KOPT-K1 (cell line): ENCODE measurements around the gene IL13.

Source experiments
- H3K27ac ChIP-seq: fragments of 200-600 bp; sonication (generic); 2 replicates; pipeline ENCODE4 v1.5.1; 2016; ENCODE audit warnings: antibody characterized with exemption, mild to moderate bottlenecking, low read depth, low read length; ENCODE audit not compliant: poor library complexity, severe bottlenecking
- H3K36me3 ChIP-seq: fragments of 200-600 bp; sonication (generic); 2 replicates; pipeline ENCODE4 v1.5.1; 2017; ENCODE audit warnings: antibody characterized with exemption, mild to moderate bottlenecking, low read length, moderate library complexity; ENCODE audit not compliant: insufficient read depth
- H3K9me3 ChIP-seq: fragments of 200-600 bp; sonication (generic); 2 replicates; pipeline ENCODE4 v1.5.1; 2017; ENCODE audit warnings: antibody characterized with exemption, low read length, mild to moderate bottlenecking; ENCODE audit not compliant: insufficient read depth, poor library complexity, severe bottlenecking

IL13 gene

DNA sequence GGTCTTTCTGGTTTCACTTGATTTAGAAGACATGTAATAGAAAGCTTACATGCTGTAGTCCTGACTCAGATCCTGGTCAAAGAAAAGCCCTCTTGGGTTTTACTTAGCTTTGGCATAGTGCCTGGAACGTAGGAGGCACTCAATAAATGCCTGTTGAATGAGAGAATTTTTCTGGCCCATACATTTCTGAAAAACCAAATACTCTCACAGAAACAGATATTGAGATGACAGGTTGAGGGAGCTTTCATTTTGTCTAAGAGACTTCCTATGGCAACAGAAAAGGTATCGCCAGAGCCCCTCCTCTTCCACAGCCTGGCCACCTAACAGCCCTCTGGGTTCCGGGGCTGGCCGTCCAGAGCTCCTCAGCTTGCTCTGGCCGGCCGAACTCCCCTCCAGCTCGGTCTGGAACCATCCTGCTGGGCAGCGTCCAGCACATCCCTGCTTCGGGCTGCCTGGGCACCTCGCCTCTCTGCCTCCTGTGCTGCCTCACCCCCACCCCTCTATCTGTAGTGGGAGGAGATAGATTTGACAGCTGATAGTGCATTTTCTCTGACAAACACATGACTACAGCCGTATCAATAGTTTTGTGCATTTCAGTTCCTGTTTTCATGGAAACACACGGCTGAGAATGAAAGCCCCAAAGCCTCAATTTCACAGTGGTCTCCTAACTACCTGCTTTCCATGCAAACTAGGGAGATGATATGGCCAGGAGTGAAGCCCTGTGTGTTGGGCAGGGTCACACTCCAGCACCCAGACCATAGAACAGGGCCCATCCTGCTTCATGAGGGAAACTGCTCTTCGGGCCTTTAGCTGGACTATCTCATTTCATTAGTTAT lies 16.9 kb downstream of the IL13 start:
- Histone ChIP-seq H3K27ac (peak overlapping the region; percentile 75), H3K36me3 (peaks cover 4% of the 10 kb centered on the region), H3K9me3 (no peaks in the 10 kb centered on the region)

DNA sequence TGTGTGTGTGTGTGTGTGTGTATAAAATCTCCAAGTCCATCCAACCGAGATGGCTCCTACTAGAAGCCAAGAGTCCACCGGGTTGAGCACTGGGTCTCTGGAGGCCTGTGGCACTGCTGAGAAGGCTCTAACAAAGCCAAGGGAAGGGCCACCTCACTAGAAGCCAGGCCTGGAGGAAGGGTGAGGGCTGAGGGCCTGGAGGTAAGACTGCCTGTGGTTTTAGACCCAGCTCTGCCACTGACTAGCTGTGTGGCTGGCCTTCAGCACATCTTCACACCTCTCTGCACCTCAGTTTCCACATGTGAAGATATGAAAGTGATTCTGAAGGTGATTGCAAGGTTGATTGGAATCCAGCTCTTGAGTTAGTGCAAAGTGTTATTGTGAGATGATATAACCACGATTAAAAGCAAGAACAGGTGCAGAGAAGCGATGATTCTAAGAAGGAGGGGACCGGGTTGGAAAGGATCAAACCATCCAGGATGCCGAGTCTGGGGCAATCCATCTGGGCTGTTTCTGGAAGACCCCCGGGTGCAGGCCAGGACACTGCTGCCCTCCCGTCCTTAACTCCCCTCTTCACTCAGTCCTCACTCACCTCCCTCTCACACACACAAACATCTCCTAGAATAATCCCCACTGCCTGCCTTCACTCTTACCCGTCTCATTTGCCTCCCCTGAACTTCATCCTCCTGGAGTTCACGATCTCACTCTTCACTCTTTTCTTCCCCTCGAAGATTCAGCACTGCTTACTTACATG lies 18.1 kb downstream of the IL13 start:
- H3K36me3 ChIP-seq, result peaks cover 6% of the 10 kb centered on the region
- H3K27ac ChIP-seq, result peak overlapping the region; percentile 75
- no peaks in the 10 kb centered on the region for H3K9me3 ChIP-seq

DNA sequence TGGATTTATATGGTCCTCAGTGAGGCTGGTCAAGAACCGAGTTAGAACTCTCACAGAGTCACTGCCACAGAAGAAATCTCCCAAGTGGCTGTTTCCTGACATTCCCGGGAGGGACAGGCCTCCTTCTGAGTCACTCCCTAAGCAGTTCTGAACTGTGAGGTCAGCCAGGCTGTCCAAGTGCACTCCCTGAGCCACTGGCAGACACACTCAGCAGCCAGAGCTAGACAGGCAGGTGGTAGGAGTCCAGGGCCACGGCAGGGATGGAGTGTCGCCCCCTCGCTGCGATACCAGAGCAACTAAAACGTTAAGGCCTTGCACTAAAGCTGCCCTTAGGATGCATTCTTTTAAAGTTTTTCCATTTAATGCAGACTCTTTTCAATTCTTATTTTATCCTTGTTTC lies 19.2 kb downstream of the IL13 start:
- peak overlapping the region; percentile 75 for H3K27ac ChIP-seq
- no peaks in the 10 kb centered on the region for H3K9me3 ChIP-seq
- peaks cover 6% of the 10 kb centered on the region for H3K36me3 ChIP-seq

DNA sequence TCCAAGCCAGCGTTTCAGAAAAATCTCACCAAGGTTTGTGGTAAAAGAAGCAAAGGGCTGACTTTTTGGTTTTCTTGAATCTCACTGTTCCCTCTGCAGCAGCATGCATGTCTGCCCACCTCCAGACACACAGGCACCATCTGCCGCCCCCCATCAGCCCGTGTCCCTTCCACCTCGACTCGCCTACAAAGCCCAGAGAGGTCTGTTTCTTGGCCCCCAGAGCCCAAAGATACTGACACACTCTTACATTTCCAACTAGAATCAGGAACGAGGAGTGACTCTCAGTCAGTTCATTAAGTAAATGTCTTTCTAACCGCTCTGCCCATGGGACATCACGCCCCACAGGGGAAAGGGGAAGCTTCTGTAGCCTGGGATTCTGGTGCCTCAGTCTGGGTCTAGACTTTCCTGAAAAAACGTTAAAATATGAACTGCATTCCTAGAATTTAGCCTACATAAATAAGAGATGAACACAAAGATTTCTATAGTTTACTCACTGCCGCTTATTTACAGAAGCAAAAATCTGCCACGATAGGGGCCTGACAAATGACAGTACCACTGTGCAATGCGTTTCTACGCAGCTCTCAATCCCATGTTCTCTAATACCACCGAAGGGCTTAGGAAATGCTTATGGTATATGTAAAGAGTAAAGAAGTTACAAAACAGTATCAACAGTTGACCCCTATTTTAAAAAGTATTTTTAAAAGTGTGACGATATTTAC lies 19.9 kb downstream of the IL13 start:
- H3K27ac ChIP-seq, result peak overlapping the region; percentile 75
- H3K9me3 ChIP-seq, result no peaks in the 10 kb centered on the region
- H3K36me3 ChIP-seq, result peaks cover 6% of the 10 kb centered on the region

DNA sequence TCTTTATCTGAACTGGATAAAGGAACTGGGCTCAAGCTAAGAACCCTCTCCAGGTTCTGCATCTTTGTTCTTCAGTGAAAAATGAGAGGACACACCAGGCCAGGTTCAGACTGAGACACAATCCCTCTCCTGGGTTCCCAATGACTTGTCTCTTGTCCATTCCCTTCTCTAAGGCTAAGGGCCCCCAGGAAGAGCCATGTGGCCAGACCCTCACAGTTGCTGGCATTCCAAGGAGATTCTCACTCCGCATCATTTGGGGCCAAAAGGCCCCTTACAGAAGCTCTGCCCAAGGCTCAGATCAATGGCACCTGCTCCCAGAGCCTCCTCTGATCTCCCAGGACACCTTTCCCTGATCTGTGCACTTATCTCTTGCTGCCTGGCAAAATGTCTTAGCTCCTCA lies 20.8 kb downstream of the IL13 start:
- Histone ChIP-seq H3K9me3 (no peaks in the 10 kb centered on the region), H3K27ac (peak overlapping the region; percentile 13), H3K36me3 (peaks cover 6% of the 10 kb centered on the region)

DNA sequence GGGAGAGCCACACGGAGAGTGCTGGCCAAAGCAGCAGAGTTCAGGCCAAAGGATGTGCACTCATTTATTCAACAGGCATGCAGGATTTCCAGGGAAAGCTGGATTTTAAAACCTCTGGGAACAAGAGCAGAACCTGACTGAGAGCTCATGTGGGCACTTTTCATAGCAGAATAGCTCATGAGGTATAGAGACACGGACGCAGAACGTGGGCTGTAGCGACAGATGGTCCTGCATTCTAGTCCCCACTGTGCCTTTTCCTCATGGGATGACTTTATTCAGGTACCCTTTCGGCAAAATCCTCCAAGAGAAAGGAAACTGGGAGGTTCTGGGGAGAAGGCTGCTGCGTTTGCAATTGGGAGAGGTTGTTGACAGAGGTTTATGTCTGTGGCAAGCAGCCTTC lies 21.2 kb downstream of the IL13 start:
- Histone ChIP-seq H3K36me3 (peaks cover 6% of the 10 kb centered on the region), H3K9me3 (no peaks in the 10 kb centered on the region)

DNA sequence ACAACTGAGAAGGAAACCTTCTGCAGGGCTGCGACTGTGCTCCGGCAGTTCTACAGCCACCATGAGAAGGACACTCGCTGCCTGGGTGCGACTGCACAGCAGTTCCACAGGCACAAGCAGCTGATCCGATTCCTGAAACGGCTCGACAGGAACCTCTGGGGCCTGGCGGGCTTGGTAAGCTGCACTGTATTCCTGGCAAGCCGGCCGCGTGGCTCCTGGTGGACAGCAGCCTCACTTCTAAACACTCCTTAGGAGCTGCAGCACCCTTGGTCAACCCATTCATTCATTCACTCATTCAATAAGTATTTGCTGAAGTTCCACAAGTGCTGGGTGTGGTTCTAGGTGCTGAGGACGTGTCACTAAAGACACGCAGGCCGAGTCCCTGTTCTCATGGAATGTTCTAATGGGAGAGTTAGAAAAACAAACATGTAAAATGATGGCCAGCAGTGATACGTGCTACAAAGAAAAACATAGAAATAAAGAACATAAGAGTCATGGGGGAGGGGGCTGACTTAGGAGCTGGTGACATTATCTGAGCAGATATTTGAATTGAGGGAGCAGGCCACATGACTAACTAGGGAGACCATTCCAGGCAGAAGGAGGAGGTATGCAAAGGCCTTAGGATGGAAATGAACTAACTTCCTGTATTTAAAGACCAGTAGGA lies 21.9 kb downstream of the IL13 start:
- Histone ChIP-seq H3K9me3 (no peaks in the 10 kb centered on the region), H3K36me3 (peaks cover 6% of the 10 kb centered on the region), H3K27ac (no peak overlapping the region)

More for the DNA sequence above, 21.2 kb downstream of the IL13 start:
- peak overlapping the region; percentile 13 for H3K27ac ChIP-seq

DNA sequence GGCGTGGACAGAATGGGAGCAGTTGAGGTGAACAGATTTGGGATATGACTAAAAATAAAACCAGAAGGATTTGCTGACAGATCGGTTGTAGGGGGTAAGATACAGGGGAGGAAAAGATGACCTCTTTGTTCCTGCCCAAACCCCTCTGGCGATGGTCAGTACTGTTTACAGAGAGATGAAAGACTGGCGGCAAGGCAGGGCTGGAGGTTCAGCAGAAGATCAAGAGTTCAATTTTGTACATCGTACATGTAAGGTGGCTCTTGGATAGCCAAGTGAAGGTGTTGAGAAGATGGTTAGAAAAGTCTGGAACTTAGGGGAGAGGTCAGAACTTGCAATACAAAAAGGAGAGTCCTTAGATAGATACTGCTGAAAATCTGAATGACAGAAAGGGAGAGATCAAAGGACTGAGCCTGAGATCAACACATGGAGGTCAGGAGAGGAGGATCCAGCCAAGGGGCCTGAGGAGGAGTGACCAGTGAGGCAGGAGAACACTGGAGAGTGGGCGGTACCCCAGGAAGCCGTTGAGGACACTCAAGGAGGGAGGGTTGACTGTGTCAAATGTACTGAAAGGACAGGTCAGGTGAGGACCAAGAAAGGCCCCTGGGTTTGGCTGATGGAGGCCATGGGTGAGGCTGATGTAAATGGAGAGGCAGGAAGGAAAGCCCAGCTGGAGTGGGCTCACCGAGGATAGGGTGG lies 23.0 kb downstream of the IL13 start:
- no peaks in the 10 kb centered on the region for H3K9me3 ChIP-seq
- no peak overlapping the region for H3K27ac ChIP-seq
- H3K36me3 ChIP-seq, result peaks cover 6% of the 10 kb centered on the region

DNA sequence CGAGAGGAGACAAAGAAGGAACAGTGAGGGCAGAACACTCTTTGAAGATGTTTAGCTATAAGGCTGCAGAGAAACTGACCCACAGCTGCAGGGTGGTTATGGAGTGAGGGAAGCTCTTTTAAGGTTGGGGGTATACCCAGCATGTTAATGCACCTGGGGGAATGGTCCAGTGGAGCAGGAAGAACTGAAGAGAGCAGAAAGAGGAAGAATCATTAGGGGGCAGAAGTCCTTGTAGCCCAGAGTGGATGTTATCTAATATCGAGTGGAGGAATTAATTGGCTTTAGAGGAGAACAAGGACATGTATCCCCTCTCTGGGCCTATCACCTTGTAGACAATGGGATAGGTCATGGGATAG lies 23.5 kb downstream of the IL13 start:
- Histone ChIP-seq H3K36me3 (peaks cover 6% of the 10 kb centered on the region), H3K9me3 (no peaks in the 10 kb centered on the region), H3K27ac (no peak overlapping the region)

DNA sequence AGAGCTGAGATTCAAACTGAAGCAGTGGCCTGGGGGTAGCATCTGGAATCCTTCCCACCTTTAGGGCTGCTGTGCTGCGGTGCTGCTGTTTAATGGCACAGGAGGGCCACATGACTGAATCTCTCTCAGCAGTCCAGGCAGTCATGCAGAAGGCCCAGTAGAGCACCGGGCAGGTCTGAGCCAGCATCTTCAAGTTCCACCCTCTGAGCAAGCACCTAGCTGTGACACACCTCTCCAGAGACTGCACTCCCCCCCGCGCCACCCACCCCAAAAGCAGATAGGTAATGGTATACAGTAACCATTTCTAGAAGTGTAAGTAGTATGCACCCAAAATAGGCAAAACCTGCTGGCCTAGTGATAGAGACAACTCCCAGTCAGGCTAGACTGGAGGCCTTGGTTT lies 24.0 kb downstream of the IL13 start:
- Histone ChIP-seq H3K27ac (no peak overlapping the region), H3K36me3 (peaks cover 6% of the 10 kb centered on the region), H3K9me3 (no peaks in the 10 kb centered on the region)

DNA sequence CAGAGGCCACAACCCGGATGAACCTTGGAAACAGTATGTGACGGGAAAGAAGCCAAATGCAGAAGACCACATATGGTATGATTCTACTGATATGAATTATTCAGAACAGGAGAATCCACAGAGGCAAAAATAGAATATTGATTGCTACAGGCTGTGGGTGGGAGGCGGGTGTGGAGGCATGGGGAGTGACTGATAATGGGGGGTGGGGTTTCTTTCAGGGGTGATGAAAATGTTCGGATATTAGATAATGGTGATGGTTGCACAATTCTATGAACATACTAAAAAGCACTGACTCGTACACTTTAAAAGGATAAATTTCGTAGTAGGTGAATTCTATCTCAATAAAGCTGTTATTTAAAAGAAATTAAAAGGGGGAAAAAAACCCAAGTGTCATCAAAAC lies 26.5 kb downstream of the IL13 start:
- Histone ChIP-seq H3K9me3 (no peaks in the 10 kb centered on the region), H3K27ac (peak overlapping the region; percentile 93), H3K36me3 (peaks cover 5% of the 10 kb centered on the region)

DNA sequence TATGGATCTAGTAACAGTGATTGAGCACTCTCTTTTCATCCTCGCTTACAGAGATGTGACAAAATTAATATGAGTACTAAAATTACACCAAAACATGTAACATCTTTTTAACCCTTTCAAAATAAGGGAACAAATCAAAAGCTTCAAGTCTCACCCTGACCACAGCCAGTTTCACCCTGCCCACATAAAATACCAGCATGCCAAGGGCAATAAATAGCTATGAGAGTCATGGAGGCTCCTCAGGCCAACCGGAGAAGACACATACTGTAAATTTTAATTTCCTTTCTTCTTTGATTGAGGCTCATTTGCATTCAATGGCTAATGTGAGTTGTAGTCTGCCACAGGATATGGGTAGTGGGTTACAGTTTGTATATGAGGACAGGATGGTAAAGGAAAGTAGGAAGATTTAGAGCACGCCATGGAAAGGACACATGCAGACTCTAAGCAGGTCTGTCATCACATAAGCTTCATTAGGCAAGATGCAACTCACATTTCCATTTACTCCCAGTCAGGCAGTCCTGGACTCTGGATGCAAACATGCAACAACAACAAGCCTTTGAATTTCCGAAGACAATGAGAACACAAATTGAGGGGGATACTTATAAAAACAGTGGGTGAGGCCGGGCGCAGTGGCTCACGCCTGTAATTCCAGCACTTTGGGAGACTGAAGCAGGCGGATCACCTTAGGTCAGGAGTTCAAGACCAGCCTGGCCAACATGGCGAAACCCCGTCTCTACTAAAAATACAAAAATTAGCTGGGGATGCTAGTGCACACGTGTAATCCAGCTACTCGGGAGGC lies 27.1 kb downstream of the IL13 start:
- H3K9me3 ChIP-seq, result no peaks in the 10 kb centered on the region
- H3K36me3 ChIP-seq, result no peaks in the 10 kb centered on the region
- H3K27ac ChIP-seq, result peak overlapping the region; percentile 93

DNA sequence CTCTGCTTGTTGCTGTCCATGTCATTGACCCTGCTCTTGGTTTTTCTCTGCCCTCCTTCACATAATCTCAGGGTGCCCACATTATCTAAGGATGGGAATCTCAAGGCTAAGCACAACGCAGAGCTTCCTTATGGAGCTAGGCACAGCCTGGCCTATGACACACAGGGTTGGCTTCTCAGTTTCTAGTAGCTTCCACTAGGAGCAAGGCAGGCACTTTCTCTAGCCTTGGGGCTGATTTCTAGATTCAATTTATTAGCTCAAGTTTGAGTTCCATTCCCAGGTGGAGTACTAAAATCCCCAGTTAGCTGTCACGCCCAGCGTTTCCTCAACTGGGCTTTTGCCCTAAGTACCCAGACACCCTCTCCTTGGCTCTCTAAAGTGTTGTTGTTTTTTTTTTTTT lies 28.2 kb downstream of the IL13 start:
- peak overlapping the region; percentile 93 for H3K27ac ChIP-seq
- no peaks in the 10 kb centered on the region for H3K9me3 ChIP-seq
- H3K36me3 ChIP-seq, result no peaks in the 10 kb centered on the region

DNA sequence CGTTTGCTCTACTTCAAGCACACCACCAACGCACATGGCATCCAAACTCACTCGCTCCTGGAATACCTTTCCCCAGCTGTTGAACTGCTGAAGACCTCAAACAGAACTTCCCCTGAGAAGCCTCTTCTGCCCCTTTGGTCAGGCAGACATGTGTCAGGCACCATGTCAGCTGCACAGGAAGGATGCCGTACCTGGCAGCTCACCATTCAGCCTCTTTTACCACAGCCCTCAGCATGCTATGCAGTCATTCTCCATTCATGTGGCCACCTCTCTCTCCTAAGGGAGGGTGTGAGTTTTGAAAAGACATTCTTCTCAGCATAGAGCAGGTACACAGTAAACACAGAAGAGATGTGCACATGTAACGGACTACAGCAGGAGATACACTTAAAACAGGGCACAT lies 30.0 kb downstream of the IL13 start:
- Histone ChIP-seq H3K36me3 (no peaks in the 10 kb centered on the region), H3K9me3 (no peaks in the 10 kb centered on the region), H3K27ac (peak overlapping the region; percentile 93)
